Type B pancreatic cell (in vitro differentiated cells): ENCODE results near the gene MCC. TPM values are rescaled to one million over a fixed set of nuclear protein-coding genes. Genes with fewer than 3 reads are reported as not detected.
A peak's percentile ranks its signal among the peaks of the same experiment; 100 is the strongest.

ENCODE experiments used
- DNase-seq: peaks from one replicate; pipeline ENCODE4 v3.0.0; 2021; ENCODE audit warnings: mixed read lengths; ENCODE audit not compliant: unreplicated experiment; ENCODE audit errors: extremely low spot score
- H3K27ac Mint-ChIP-seq: 2 replicates; pipeline ENCODE4 v1.8.0; 2021; ENCODE audit warnings: mild to moderate bottlenecking, mixed read lengths
- H3K27me3 Mint-ChIP-seq: 2 replicates; pipeline ENCODE4 v1.8.0; 2021; ENCODE audit warnings: mixed read lengths
- H3K36me3 Mint-ChIP-seq: 2 replicates; pipeline ENCODE4 v1.8.0; 2021; ENCODE audit warnings: mixed read lengths
- H3K4me1 Mint-ChIP-seq: one replicate; pipeline ENCODE4 v1.8.0; 2021; ENCODE audit warnings: mixed read lengths; ENCODE audit not compliant: unreplicated experiment
- H3K4me3 Mint-ChIP-seq: 2 replicates; pipeline ENCODE4 v1.8.0; 2021; ENCODE audit warnings: mild to moderate bottlenecking, mixed read lengths
- H3K9me3 Mint-ChIP-seq: 2 replicates; pipeline ENCODE4 v1.8.0; 2021; ENCODE audit warnings: mixed read lengths
- CTCF ChIP-seq: fragments of 200-600 bp; sonication (generic); conservative IDR thresholded peaks from 2 replicates; pipeline ENCODE4 v1.5.0; 2021; ENCODE audit warnings: antibody characterized with exemption, mild to moderate bottlenecking
- total RNA-seq: library from RNA; stranded (reverse); gene quantifications from 2 replicates; pipeline ENCODE4 v1.2.1, GENCODE V29; 2021; ENCODE audit warnings: low replicate concordance

The MCC gene
- total RNA-seq, 1 donor from 2014 or later: 24.0 TPM

GRCh38 chr5:113047733-113048652 lies 440.3 kb downstream of the MCC start:
- Mint-ChIP-seq H3K4me3 (no peak overlapping the region), H3K27me3 (no peaks in the 10 kb centered on the region), H3K9me3 (no peaks in the 10 kb centered on the region), H3K36me3 (no peaks in the 10 kb centered on the region), H3K27ac (peak overlapping the region; percentile 96), H3K4me1 (peaks cover 3% of the 10 kb centered on the region)
- no peak for DNase-seq
- TF ChIP-seq CTCF: no peak

- Mint-ChIP-seq H3K27me3 (no peaks in the 10 kb centered on the region), H3K9me3 (no peaks in the 10 kb centered on the region), H3K4me1 (peaks cover 3% of the 10 kb centered on the region), H3K4me3 (peak overlapping the region; percentile 37), H3K27ac (peak overlapping the region; percentile 96), H3K36me3 (no peaks in the 10 kb centered on the region)
- DNase-seq: no peak
- TF ChIP-seq CTCF: no peak
These were observed 441.0 kb downstream of the MCC start for GRCh38 chr5:113047234-113047633.

GRCh38 chr5:113044776-113045465 lies 443.3 kb downstream of the MCC start:
- H3K4me3 Mint-ChIP-seq: no peak overlapping the region
- peaks cover 3% of the 10 kb centered on the region for H3K4me1 Mint-ChIP-seq
- no peaks in the 10 kb centered on the region for H3K9me3 Mint-ChIP-seq
- DNase-seq: no peak
- no peak overlapping the region for H3K27ac Mint-ChIP-seq
- TF ChIP-seq CTCF: no peak
- H3K36me3 Mint-ChIP-seq: no peaks in the 10 kb centered on the region
- H3K27me3 Mint-ChIP-seq: no peaks in the 10 kb centered on the region

- Mint-ChIP-seq H3K4me1 (peaks cover 3% of the 10 kb centered on the region), H3K27ac (no peak overlapping the region), H3K9me3 (no peaks in the 10 kb centered on the region), H3K4me3 (no peak overlapping the region), H3K27me3 (no peaks in the 10 kb centered on the region), H3K36me3 (peaks cover under 1% of the 10 kb centered on the region)
- DNase-seq: peak; percentile 72
- TF ChIP-seq CTCF: peak; percentile 56
These were observed 444.7 kb downstream of the MCC start for GRCh38 chr5:113043491-113043931.

GRCh38 chr5:113042491-113043243 lies 445.6 kb downstream of the MCC start:
- no peak for TF ChIP-seq CTCF
- peaks cover 9% of the 10 kb centered on the region for H3K36me3 Mint-ChIP-seq
- no peaks in the 10 kb centered on the region for H3K27me3 Mint-ChIP-seq
- H3K4me3 Mint-ChIP-seq: no peak overlapping the region
- H3K9me3 Mint-ChIP-seq: no peaks in the 10 kb centered on the region
- no peak for DNase-seq
- no peak overlapping the region for H3K27ac Mint-ChIP-seq
- H3K4me1 Mint-ChIP-seq: peaks cover 3% of the 10 kb centered on the region
